ENCODE data around the gene PRSS36.
A peak's percentile ranks its signal among the peaks of the same experiment; 100 is the strongest.
"Not testable (repeated sequence)": the region's sequence is repeated elsewhere in the genome, so short reads cannot be mapped to it uniquely, and the experiment has no call there.

Gene PRSS36

DNA sequence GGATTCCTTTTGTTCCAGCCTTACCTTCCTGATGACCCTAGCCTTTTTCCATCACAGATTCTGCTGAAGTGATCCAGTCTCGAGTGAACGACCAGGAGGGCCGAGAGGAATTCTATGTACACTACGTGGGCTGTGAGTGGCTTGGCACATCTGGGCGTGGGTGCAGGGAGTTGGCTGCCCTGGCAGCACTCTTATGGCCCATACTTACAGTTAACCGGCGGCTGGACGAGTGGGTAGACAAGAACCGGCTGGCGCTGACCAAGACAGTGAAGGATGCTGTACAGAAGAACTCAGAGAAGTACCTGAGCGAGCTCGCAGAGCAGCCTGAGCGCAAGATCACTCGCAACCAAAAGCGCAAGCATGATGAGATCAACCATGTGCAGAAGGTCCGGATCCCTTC, 29.7 kb downstream of the PRSS36 start:
- DNase-seq, result no peak

GRCh38 chr16:31118223-31119155, 31.4 kb downstream of the PRSS36 start:
- no peak for DNase-seq

DNA sequence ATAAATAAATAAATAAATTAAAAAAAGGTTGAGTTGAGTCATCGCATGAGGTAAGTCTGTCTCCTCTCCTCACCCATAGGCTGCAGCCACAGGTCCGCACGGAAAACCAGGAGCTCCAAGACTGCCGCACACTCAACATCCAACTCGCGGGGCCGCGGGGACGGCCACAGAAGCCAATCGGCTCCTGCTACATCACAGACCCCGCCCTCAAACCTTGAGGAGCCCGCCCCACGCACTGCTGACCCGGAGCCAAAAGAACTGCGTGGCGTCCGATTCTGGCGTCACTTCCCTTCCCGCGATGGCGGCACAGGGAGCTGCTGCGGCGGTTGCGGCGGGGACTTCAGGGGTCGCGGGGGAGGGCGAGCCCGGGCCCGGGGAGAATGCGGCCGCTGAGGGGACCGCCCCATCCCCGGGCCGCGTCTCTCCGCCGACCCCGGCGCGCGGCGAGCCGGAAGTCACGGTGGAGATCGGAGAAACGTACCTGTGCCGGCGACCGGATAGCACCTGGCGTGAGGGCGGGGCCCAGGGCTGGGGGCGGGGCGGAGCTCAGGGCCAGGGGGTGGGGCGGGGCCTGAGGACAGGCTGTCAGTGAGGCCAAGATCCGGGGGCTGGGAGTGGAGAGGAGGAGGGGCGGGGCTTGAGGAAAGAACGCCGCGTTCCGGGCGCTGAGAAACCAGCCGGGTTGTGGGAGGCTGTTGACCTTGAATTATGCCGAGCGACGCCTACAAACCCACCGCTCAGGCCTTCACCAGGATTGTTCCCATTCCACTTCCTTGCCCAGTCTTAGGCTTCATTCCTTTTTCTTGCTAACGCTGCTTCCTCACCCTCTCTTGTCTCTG, 32.3 kb downstream of the PRSS36 start, which contains the start of gene KAT8:
Gene KAT8, plus strand, starts transcription at position 281 of the 839 bp plus-strand sequence. Its CDS starts 18 bp downstream, at position 299.
- peak; percentile 97 to 98 for DNase-seq

- DNase-seq, result no peak
Measured at GRCh38 chr16:31114468-31114867, 35.4 kb downstream of the PRSS36 start.

GRCh38 chr16:31113121-31114120, 36.4 kb downstream of the PRSS36 start:
- no peak for DNase-seq

GRCh38 chr16:31112711-31113110, 37.2 kb downstream of the PRSS36 start:
- DNase-seq, result no peak

GRCh38 chr16:31111881-31112466, 37.9 kb downstream of the PRSS36 start:
- DNase-seq, result no peak

- DNase-seq, result no peak
Measured at GRCh38 chr16:31110106-31111034, 39.5 kb downstream of the PRSS36 start.

GRCh38 chr16:31109622-31110021, 40.2 kb downstream of the PRSS36 start:
- DNase-seq, result no peak

GRCh38 chr16:31108794-31109558, 40.9 kb downstream of the PRSS36 start:
- DNase-seq, result no peak

- DNase-seq, result peak; percentile 78 to 86
Measured at GRCh38 chr16:31108035-31108793, 41.7 kb downstream of the PRSS36 start, which contains the start of gene BCKDK. TSS of gene BCKDK (plus strand) at chr16:31108386. CDS start at chr16:31109224, 838 bp downstream.

GRCh38 chr16:31107465-31107867, 42.4 kb downstream of the PRSS36 start:
- peak; percentile 43 to 48 for DNase-seq

- no peak for DNase-seq
Measured at GRCh38 chr16:31106509-31107464, 43.1 kb downstream of the PRSS36 start.

- peak; percentile 86 to 91 for DNase-seq
Measured at GRCh38 chr16:31105677-31106213, 44.1 kb downstream of the PRSS36 start.

DNA sequence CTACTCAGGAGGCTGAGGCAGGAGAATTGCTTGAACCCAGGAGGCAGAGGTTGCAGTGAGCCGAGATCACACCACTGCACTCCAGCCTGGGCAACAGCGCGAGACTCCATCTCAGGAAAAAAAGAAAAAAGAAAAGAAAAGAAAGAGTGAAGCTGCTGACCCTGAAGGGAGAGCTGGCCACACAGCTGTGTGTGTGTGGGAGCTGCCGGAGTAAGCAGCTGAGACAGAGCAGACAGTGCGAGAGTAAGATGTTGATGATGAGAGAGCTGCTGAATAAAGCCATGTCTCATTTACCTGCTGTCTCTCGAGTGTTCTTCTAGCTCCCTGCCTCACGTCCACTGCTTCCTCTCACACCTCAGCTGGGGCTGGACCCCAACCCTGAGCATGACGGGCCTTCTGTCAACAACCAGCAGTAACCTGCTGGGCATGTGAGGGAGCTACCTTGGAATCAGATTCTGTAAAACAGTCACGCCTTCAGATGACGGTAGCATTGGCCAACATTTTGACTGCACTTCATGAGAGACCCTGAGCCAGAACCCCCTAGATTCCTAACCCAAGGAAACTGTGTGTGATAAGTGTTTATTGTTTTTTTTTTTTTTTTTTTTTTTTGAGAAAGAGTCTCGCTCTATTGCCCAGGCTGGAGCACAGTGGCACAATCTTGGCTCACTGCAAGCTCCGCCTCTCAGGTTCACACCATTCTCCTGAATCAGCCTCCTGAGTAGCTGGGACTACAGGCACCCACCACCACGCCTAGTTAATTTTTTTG, 48.8 kb downstream of the PRSS36 start:
- not testable (repeated sequence) for DNase-seq

GRCh38 chr16:31099860-31100638, 49.8 kb downstream of the PRSS36 start:
- DNase-seq, result no peak
